Stimulated activated CD4-positive, alpha-beta T cell treated with anti-CD3 and anti-CD28 coated beads, Interleukin-2, amount 100 ng/mL, for 4 hours (primary cell): Measurements from ENCODE around the gene DACH1.
"Not testable (repeated sequence)": the region's sequence is repeated elsewhere in the genome, so short reads cannot be mapped to it uniquely, and the experiment has no call there.

Experiments
- DNase-seq: peaks from one replicate; pipeline ENCODE4 v3.0.0-alpha.2; 2020; ENCODE audit warnings: low read depth

The DACH1 gene

GRCh38 chr13:71867131-71867814, at the start of gene DACH1:
TSS of gene DACH1 (minus strand) at chr13:71867204.
- DNase-seq: no peak

GRCh38 chr13:71913717-71914116, 46.7 kb upstream of the DACH1 start:
- DNase-seq: no peak

- no peak for DNase-seq
These were observed 45.5 kb upstream of the DACH1 start for GRCh38 chr13:71912524-71912923.

GRCh38 chr13:71906448-71906847, 39.4 kb upstream of the DACH1 start:
- DNase-seq: no peak

- no peak for DNase-seq
These were observed 35.7 kb upstream of the DACH1 start for GRCh38 chr13:71902676-71903075.

- not testable (repeated sequence) for DNase-seq
These were observed 26.5 kb upstream of the DACH1 start for GRCh38 chr13:71893506-71893905.

GRCh38 chr13:71886880-71887279, 19.9 kb upstream of the DACH1 start:
- DNase-seq: no peak

GRCh38 chr13:71882120-71882519, 15.1 kb upstream of the DACH1 start:
- no peak for DNase-seq

GRCh38 chr13:71880753-71881541, 13.9 kb upstream of the DACH1 start:
- no peak for DNase-seq

GRCh38 chr13:71879808-71880344, 12.9 kb upstream of the DACH1 start:
- DNase-seq: no peak

- DNase-seq: no peak
These were observed 12.1 kb upstream of the DACH1 start for GRCh38 chr13:71879129-71879535.

GRCh38 chr13:71877256-71877653, 10.3 kb upstream of the DACH1 start:
- no peak for DNase-seq

GRCh38 chr13:71876648-71877255, 9.7 kb upstream of the DACH1 start:
- DNase-seq: no peak

GRCh38 chr13:71875823-71876222, 8.8 kb upstream of the DACH1 start:
- no peak for DNase-seq

GRCh38 chr13:71874458-71874857, 7.5 kb upstream of the DACH1 start:
- DNase-seq: no peak

GRCh38 chr13:71873418-71874247, 6.6 kb upstream of the DACH1 start:
- DNase-seq: no peak

GRCh38 chr13:71871844-71872243, 4.8 kb upstream of the DACH1 start:
- no peak for DNase-seq

GRCh38 chr13:71871176-71871754, 4.3 kb upstream of the DACH1 start:
- DNase-seq: no peak

- DNase-seq: no peak
These were observed 3.1 kb upstream of the DACH1 start for GRCh38 chr13:71870100-71870499.

- DNase-seq: no peak
These were observed 2.3 kb upstream of the DACH1 start for GRCh38 chr13:71869274-71869673.

- DNase-seq: no peak
These were observed 471 bp downstream of the DACH1 start for GRCh38 chr13:71866335-71867130.
